NB4 (cell line): ENCODE data around the gene LINC01488.

Experiments used
- POLR2A ChIP-seq: IDR thresholded peaks from 2 replicates; pipeline ENCODE4 v1.6.1; 2011; ENCODE audit warnings: mild to moderate bottlenecking; ENCODE audit not compliant: insufficient read length; ENCODE audit errors: extremely low read depth
- TF ChIP-seq, protein P1 (sequence below): IDR thresholded peaks from one replicate; pipeline ENCODE4 v1.5.1; 2012; ENCODE audit warnings: low read depth, low read length

DNA sequence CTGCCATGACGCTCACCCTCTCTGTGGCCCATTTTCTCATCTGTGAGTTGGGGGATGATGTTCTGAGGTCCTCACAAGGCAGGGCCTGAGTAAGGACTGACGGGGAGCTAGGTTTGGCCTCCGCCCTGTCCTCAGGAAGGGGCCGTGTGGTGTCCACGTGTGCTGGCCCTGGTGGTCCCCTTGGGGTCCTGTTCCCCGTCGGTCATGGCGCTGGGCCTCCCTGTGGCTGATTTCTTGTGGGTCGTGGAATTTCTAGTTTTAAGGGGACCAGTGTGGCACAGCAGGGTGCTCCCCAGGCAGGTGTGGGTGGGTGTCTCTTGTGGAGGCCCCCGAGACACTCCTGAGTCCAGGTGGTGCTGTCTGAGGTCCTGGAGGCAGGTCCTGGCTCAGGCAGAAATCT is 5.9 kb downstream of the LINC01488 start:
- no peak for TF ChIP-seq POLR2A
- TF ChIP-seq, protein P1, sequence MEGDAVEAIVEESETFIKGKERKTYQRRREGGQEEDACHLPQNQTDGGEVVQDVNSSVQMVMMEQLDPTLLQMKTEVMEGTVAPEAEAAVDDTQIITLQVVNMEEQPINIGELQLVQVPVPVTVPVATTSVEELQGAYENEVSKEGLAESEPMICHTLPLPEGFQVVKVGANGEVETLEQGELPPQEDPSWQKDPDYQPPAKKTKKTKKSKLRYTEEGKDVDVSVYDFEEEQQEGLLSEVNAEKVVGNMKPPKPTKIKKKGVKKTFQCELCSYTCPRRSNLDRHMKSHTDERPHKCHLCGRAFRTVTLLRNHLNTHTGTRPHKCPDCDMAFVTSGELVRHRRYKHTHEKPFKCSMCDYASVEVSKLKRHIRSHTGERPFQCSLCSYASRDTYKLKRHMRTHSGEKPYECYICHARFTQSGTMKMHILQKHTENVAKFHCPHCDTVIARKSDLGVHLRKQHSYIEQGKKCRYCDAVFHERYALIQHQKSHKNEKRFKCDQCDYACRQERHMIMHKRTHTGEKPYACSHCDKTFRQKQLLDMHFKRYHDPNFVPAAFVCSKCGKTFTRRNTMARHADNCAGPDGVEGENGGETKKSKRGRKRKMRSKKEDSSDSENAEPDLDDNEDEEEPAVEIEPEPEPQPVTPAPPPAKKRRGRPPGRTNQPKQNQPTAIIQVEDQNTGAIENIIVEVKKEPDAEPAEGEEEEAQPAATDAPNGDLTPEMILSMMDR = no peak
